SK-N-MC (cell line): Measurements from ENCODE around the gene NEUROD4.

Experiments used
- EZH2 ChIP-seq: fragments of 200-600 bp; sonication (generic); IDR thresholded peaks from one replicate; pipeline ENCODE4 v1.6.1; 2017; ENCODE audit warnings: antibody characterized with exemption
- FOXP2 ChIP-seq: optimal IDR thresholded peaks from 2 replicates; pipeline ENCODE3; 2011; ENCODE audit warnings: mild to moderate bottlenecking, moderate library complexity; ENCODE audit not compliant: insufficient read depth; ENCODE audit errors: extremely low read length, control extremely low read depth
- POLR2AphosphoS5 ChIP-seq: IDR thresholded peaks from 2 replicates; pipeline ENCODE4 v1.6.1; 2012; ENCODE audit warnings: mild to moderate bottlenecking, low read depth, low read length, borderline replicate concordance

- no peak for TF ChIP-seq POLR2AphosphoS5
- TF ChIP-seq EZH2: no peak
- TF ChIP-seq FOXP2: no peak
These were observed 5.7 kb downstream of the NEUROD4 start for GRCh38 chr12:55025508-55025907.
